ENCODE data around the gene DCTN3.
A peak's percentile ranks its signal among the peaks of the same experiment; 100 is the strongest.

The DCTN3 gene

DNA sequence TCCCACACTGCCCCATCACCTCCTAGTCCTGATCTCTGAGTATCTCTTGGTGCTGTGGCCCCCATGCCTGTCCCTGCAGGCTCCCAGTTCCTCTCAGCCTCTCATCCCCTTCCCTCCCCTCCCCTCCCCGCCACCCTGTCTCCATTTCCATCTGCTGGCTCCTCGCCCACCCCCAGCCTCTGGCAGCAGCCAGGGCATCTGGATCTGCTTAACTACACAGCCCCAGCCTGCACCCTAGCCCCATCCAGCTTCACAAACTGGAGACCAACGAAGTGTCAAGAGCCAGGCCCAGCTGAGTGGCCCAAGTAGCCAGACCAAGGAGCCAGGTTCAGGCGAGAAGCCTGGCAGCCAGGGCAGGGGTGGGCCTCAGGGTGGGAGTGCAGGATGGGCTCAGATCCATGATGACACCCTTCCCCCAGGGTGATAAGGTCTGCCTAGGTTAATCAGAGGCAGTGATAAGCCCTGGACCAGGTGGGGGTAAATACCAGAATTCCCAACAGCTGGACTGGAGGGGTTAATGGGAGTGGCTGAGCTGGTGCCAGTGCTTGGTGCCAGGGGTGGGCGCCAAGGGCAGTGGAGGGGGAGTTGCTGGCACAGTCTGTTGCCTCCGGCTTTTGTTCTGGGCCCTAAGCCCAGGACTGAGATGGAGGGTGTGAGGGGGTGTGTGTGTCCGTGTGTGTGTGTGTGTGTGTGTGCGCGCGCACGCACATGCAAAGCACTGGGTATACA, 34.2 kb upstream of the DCTN3 start:
- DNase-seq (ENCODE audit: insufficient read length) (no peak), FAIRE-seq (no peak)
- no peak for TF ChIP-seq TAF1 (IDR thresholded peaks at IDR 0.05; ENCODE audit: borderline replicate concordance, low read depth, low read length)
- no peak for TF ChIP-seq POLR2AphosphoS5 (IDR thresholded peaks at IDR 0.05; ENCODE audit: low read depth, low read length)
- no peak for TF ChIP-seq POLR2A (IDR thresholded peaks at IDR 0.05; ENCODE audit: low read depth, low read length)

DNA sequence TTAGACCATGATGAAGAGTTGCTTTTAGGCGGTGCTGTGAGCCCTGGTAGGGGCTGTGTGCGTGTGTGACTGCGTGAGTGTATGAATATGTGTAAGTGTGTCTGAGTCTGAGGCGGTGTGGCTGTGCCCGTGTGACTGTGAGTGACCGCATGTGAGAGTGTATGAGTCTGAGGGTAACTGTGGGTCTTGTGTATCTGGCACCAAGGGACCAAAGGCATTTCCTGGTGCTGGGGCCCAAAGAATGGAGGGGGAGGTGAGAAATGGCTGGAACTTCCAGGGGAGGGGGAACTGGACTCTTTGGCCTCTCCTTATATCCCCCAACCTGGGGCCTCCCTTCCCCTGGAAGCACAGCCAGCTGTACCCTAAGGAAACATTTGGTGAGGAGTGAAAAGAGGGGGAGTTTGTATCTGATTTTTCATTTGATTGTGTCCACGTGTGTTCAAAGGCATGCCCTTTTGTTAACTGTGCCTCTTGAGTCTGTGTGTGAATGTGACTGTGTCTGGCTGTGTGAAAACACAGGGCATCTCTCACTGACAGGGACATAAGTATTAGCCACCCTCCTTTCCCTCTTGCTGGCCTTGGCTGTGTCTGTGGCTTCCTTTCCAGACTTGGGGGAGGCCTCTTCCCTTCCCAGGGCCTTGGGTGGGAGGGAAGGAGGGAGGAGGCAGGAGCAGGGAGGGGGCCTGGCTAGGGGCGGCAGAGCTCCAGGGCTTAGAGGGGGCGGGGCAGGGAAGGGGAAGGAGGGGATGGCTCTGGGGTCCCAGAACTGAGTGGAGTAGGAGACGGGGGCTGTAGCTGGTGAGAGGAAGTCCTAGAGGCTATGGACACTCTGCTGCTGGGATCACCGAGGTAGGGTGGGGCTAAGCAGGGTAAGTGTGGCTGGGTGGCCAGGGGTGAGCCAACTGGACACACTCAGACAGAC, 33.1 kb upstream of the DCTN3 start:
- no peak for DNase-seq (ENCODE audit: insufficient read length)
- no peak for FAIRE-seq
- TF ChIP-seq TAF1 (IDR thresholded peaks at IDR 0.05; ENCODE audit: borderline replicate concordance, low read depth, low read length) (no peak), POLR2AphosphoS5 (IDR thresholded peaks at IDR 0.05; ENCODE audit: low read depth, low read length) (no peak), POLR2A (IDR thresholded peaks at IDR 0.05; ENCODE audit: low read depth, low read length) (no peak)

DNA sequence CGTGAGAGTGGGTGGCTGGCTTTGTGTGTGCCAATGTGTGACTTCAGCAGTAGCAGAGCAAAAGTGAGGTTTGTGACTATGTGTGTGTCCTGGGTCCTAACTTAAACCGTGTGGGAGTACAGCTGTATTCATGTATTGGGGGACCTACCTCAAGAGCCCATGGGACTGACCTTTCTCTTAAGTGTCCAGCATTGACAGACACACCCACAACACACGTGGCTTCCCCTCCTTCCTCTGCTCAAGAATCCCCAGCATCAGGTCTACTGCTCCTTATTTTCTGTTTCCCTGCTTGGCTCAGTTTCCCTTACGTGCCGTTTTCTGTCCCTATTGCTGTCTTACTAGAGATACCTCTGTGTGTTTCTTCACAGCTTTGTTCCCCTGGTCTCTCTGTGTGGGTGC, 32.3 kb upstream of the DCTN3 start:
- FAIRE-seq (no peak), DNase-seq (ENCODE audit: insufficient read length) (no peak)
- no peak for TF ChIP-seq POLR2AphosphoS5 (IDR thresholded peaks at IDR 0.05; ENCODE audit: low read depth, low read length)
- TF ChIP-seq TAF1 (IDR thresholded peaks at IDR 0.05; ENCODE audit: borderline replicate concordance, low read depth, low read length) = no peak
- no peak for TF ChIP-seq POLR2A (IDR thresholded peaks at IDR 0.05; ENCODE audit: low read depth, low read length)

DNA sequence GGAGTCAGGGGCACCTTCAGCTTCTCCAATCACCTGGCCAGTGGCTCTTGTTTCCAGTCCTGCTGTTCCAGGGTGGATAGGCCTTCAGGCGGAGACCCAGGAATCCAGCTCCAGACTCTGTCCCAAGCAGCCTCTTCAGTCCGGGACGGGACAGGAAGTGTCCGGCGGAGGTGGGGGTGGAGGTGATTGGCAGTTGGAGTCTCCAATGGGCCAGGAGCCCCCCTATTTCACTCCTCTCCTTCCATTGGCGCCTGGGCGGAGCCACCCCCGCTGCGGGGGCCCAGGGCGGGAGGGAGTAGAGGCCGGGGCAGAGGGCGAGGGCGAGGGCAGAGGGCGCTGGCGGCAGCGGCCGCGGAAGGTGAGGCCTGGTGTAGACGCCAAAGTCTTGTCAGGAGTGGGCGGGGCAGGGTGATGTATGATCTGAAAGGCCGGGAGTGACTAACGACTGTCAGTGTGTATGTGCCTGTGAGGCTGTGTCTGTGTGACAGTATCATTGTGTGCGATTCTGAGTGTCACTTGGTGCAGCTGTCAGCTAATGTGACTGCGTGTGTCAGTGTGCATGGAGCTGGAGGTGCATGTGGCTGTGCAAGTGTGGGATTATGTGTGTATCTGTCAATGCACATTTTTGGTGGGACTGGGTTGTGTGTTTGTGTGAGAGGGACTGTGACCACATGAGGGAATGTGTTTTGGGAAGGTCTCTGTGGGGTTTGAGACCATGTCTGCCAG, 31.7 kb upstream of the DCTN3 start, which contains the start of gene IL11RA:
Gene IL11RA, plus strand, starts transcription at position 310 of the 726 bp plus-strand sequence. CDS start 3,033 bp downstream, outside the sequence.
- TF ChIP-seq POLR2AphosphoS5 (IDR thresholded peaks at IDR 0.05; ENCODE audit: low read depth, low read length) (peak; percentile 40; the same call in 1 of the 2 replicates), TAF1 (IDR thresholded peaks at IDR 0.05; ENCODE audit: borderline replicate concordance, low read depth, low read length) (no peak)
- no peak for DNase-seq (ENCODE audit: insufficient read length)
- no peak for FAIRE-seq

GRCh38 chr9:34651321-34651720, 31.0 kb upstream of the DCTN3 start:
- FAIRE-seq (no peak), DNase-seq (ENCODE audit: insufficient read length) (no peak)
- TF ChIP-seq POLR2AphosphoS5 (IDR thresholded peaks at IDR 0.05; ENCODE audit: low read depth, low read length) = no peak
- TF ChIP-seq POLR2A (IDR thresholded peaks at IDR 0.05; ENCODE audit: low read depth, low read length) = no peak
- TF ChIP-seq TAF1 (IDR thresholded peaks at IDR 0.05; ENCODE audit: borderline replicate concordance, low read depth, low read length) = no peak

- TF ChIP-seq POLR2AphosphoS5 (IDR thresholded peaks at IDR 0.05; ENCODE audit: low read depth, low read length) (no peak), TAF1 (IDR thresholded peaks at IDR 0.05; ENCODE audit: borderline replicate concordance, low read depth, low read length) (no peak)
- no peak for DNase-seq (ENCODE audit: insufficient read length)
- FAIRE-seq = no peak
These were observed 30.5 kb upstream of the DCTN3 start for GRCh38 chr9:34650816-34651215.

DNA sequence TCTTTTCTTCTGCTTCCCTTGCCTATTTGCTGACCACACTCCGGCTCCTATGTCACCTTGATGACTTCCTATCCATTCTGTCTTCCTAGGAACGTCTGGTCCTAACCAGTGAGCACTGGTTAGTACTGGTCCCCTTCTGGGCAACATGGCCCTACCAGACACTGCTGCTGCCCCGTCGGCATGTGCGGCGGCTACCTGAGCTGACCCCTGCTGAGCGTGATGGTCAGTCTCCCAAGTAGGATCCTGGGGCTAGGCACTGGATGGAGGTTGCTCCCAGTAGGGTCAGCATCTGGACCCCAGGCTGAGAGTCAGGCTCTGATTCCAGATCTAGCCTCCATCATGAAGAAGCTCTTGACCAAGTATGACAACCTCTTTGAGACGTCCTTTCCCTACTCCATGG, 28.4 kb upstream of the DCTN3 start:
- DNase-seq (ENCODE audit: insufficient read length) (no peak), FAIRE-seq (no peak)
- no peak for TF ChIP-seq TAF1 (IDR thresholded peaks at IDR 0.05; ENCODE audit: borderline replicate concordance, low read depth, low read length)
- no peak for TF ChIP-seq POLR2A (IDR thresholded peaks at IDR 0.05; ENCODE audit: low read depth, low read length)
- TF ChIP-seq POLR2AphosphoS5 (IDR thresholded peaks at IDR 0.05; ENCODE audit: low read depth, low read length) = no peak

GRCh38 chr9:34647651-34648050, 27.4 kb upstream of the DCTN3 start:
- DNase-seq (ENCODE audit: insufficient read length) (no peak), FAIRE-seq (no peak)
- TF ChIP-seq POLR2A (IDR thresholded peaks at IDR 0.05; ENCODE audit: low read depth, low read length) (no peak), TAF1 (IDR thresholded peaks at IDR 0.05; ENCODE audit: borderline replicate concordance, low read depth, low read length) (no peak), POLR2AphosphoS5 (IDR thresholded peaks at IDR 0.05; ENCODE audit: low read depth, low read length) (no peak)

GRCh38 chr9:34647084-34647403, 26.7 kb upstream of the DCTN3 start:
- TF ChIP-seq TAF1 (IDR thresholded peaks at IDR 0.05; ENCODE audit: borderline replicate concordance, low read depth, low read length) (no peak), POLR2A (IDR thresholded peaks at IDR 0.05; ENCODE audit: low read depth, low read length) (no peak), POLR2AphosphoS5 (IDR thresholded peaks at IDR 0.05; ENCODE audit: low read depth, low read length) (no peak)
- peak; percentile 65 for FAIRE-seq

DNA sequence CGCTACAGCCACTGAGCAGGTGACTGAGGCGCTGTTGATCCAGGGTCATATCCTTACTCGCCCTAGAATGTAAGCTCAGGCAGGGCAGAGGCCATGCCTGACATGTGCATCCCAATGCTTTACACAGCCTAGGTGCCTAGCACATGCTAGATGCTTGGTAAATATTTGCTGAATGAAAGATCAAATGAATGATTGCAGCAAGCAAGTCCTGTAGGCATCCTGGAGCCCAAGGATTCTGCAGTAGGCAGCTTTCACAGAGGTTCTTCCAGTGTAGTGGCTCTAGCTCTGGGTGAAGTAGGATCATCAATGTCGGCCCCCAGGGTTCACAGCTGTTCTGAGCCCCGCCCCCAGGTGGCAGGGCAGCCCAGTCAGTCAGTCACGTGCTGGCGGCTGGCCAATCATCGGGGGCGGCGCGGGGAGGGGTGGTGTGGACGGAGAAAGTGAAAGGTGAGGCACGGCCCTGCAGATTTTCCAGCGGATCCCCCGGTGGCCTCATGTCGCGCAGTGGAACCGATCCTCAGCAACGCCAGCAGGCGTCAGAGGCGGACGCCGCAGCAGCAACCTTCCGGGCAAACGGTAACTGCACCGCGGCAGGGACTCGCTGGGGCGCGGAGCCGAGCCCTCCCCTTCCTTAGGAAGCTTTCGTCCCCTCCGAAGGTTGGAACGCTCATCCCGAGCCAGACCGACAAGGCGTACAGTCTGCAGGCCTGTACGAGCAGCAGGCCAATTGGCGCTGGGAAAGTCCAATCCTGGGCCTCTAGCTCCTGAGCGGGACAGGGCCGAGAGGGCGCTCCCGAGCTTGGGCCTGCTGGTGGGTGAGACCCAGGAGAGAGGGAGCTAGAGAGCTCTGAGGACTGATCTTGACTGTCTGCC, 26.2 kb upstream of the DCTN3 start, which contains the start of gene GALT:
Gene GALT, plus strand, starts transcription at position 465 of the 873 bp plus-strand sequence. Its CDS starts 30 bp downstream, at position 495.
- DNase-seq (ENCODE audit: insufficient read length) (peak; percentile 94), FAIRE-seq (peak; percentile 97)
- TF ChIP-seq TAF1 (IDR thresholded peaks at IDR 0.05; ENCODE audit: borderline replicate concordance, low read depth, low read length) (peak; percentile 83), POLR2AphosphoS5 (IDR thresholded peaks at IDR 0.05; ENCODE audit: low read depth, low read length) (peak; percentile 68), POLR2A (IDR thresholded peaks at IDR 0.05; ENCODE audit: low read depth, low read length) (peak; percentile 66; the same call in 1 of the 2 replicates)

More at GRCh38 chr9:34647084-34647403, 26.7 kb upstream of the DCTN3 start:
- no peak for DNase-seq (ENCODE audit: insufficient read length)

Data from GM12892 (cell line).